ENCODE results near the gene WSCD2.

Gene WSCD2

DNA sequence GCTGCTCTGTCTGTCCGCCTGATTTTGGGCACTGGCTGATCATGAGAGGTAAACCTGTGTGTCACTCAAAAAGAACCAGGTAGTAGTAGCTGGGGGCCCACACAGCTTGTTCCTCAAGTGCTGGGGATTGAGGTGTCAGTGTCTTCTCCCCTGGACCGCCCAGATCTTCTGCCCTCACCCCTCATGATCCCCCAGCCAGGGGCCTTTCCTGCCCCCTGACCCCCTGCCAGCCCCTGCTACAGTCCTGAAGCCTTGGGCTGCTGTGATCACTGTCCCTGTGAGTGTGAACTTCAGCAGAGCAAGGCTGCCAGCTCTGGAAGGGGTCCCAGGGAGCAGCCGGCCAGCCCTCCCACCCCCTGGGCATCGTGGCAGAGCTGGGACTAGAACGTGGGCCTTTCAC is 11.4 kb downstream of the WSCD2 start:
- TF ChIP-seq CTCF (IDR thresholded peaks at IDR 0.05; ENCODE audit: extremely low read depth, insufficient read depth, missing control alignments): no peak
- in situ Hi-C loops (cut with MboI; ENCODE audit: low pct_unique_long_range_greater_than_20kb, low sequenced_read_pairs, unreplicated experiment): no loop called here
- no peak for DNase-seq (ENCODE audit: low spot score)

DNA sequence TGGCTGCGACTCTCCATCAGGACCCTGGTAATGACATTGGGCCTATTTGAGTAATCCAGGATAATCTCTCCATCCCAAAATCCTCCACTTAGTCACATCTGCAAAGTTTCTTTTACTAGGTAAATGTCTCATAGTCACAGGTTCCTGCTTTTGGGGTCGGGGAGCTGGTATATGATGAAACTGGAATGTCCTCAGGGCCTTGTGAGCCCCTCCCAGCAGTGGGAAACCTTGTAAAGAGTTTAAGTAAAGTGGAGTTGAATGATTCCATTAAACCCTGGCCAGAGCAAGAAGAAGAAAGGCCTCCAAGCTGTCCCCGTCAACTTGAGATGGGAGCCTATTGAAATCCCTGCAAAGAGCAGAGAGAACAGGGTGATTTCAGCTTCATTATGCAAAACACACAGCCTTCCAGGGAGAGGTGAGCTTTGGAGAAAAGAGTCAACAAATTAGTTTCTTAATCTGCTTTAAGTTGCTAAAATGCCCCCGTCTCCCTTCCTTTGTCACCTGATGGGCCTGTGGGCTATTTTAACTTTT is 12.6 kb downstream of the WSCD2 start:
- no peak for DNase-seq (ENCODE audit: low spot score)
- in situ Hi-C loops (cut with MboI; ENCODE audit: low pct_unique_long_range_greater_than_20kb, low sequenced_read_pairs, unreplicated experiment): no loop called here
- no peak for TF ChIP-seq CTCF (IDR thresholded peaks at IDR 0.05; ENCODE audit: extremely low read depth, insufficient read depth, missing control alignments)

- DNase-seq (ENCODE audit: low spot score): no peak
- in situ Hi-C loops (cut with MboI; ENCODE audit: low pct_unique_long_range_greater_than_20kb, low sequenced_read_pairs, unreplicated experiment): no loop called here
- no peak for TF ChIP-seq CTCF (IDR thresholded peaks at IDR 0.05; ENCODE audit: extremely low read depth, insufficient read depth, missing control alignments)
These were observed 14.1 kb downstream of the WSCD2 start for GRCh38 chr12:108143144-108143543.

DNA sequence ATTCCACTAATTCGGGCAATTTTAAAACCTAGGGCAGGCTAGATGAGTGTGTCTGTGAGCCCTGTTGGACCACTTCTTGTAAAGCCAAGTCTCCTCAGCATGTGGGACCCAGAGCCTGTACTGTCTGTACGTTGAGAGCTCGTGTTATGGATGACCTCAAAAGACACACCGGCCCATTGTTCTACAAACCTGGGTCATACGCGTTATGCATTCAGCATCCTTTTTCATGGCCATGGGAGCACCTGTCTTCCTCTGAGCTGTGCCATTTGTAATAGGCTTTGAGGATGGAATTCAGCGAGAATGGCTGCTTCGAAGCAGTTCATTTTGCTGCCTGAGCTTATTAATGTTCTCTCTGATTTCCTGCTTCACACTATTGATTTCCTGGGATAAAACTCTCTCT is 15.0 kb downstream of the WSCD2 start:
- DNase-seq (ENCODE audit: low spot score): no peak
- TF ChIP-seq CTCF (IDR thresholded peaks at IDR 0.05; ENCODE audit: extremely low read depth, insufficient read depth, missing control alignments): no peak
- in situ Hi-C loops (cut with MboI; ENCODE audit: low pct_unique_long_range_greater_than_20kb, low sequenced_read_pairs, unreplicated experiment): no loop called here

DNA sequence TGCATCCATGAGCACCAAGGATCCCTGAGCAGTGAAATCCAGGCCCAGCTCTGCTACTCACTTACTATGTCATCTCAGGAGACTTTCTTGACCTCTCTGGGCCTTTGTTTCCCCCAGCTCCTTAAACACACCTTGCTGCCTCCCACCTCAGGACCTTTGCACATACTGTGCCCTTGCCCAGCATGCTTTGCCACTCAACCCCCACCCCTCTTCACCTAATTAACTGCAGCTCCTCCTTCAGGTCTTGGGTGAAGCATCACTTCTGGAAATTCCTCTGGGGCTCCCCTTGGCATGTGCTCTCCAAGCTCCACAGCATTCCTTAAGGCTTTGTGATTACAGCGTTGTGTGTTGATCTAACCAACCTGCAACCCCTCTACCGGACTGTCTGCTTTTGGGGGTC is 15.9 kb downstream of the WSCD2 start:
- TF ChIP-seq CTCF (IDR thresholded peaks at IDR 0.05; ENCODE audit: extremely low read depth, insufficient read depth, missing control alignments): no peak
- DNase-seq (ENCODE audit: low spot score): no peak
- in situ Hi-C loops (cut with MboI; ENCODE audit: low pct_unique_long_range_greater_than_20kb, low sequenced_read_pairs, unreplicated experiment): no loop called here

GRCh38 chr12:108146035-108146893 is 17.2 kb downstream of the WSCD2 start:
- in situ Hi-C loops (cut with MboI; ENCODE audit: low pct_unique_long_range_greater_than_20kb, low sequenced_read_pairs, unreplicated experiment): no loop called here
- no peak for DNase-seq (ENCODE audit: low spot score)
- no peak for TF ChIP-seq CTCF (IDR thresholded peaks at IDR 0.05; ENCODE audit: extremely low read depth, insufficient read depth, missing control alignments)
